ENCODE measurements around the gene GTF3C1.
"Not testable (repeated sequence)": the region's sequence is repeated elsewhere in the genome, so short reads cannot be mapped to it uniquely, and the experiment has no call there.

The GTF3C1 gene

DNA sequence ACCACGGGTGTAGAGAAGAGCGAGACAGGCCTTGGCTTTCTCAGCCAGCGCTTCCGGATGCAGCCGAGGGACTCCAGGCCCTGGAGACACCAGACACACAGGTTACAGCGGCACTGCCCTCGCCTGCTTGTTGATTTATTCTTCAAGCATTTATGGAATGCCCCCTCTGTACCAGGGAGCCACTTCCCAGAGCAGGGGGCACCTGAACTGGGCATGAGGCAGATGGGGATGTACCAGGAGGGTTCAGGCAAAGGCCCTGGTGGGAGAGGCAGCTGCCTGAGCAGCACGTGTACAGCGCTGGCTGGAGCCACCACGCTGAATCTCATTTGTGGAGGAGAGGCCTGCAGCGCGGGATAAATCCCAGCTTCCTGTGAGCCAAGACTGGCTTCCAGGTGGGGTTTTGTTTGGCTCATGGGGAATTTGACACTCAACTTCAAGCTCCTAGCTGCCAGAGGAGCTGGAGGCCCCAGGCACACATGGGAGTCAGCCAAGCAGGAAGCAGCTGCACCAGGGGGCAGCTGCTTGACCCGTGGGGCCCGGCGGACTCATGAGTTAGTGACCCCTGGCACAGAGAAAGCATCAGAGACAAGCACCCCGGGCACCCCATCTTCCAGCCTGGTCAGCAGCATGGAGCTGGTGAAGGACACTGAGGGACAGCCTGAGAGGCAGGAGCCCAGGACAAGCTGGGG lies 88.1 kb downstream of the GTF3C1 start:
- no peak for DNase-seq

GRCh38 chr16:27460663-27461482 lies 88.8 kb downstream of the GTF3C1 start:
- no peak for DNase-seq

GRCh38 chr16:27460213-27460612 lies 89.5 kb downstream of the GTF3C1 start:
- DNase-seq = no peak

DNA sequence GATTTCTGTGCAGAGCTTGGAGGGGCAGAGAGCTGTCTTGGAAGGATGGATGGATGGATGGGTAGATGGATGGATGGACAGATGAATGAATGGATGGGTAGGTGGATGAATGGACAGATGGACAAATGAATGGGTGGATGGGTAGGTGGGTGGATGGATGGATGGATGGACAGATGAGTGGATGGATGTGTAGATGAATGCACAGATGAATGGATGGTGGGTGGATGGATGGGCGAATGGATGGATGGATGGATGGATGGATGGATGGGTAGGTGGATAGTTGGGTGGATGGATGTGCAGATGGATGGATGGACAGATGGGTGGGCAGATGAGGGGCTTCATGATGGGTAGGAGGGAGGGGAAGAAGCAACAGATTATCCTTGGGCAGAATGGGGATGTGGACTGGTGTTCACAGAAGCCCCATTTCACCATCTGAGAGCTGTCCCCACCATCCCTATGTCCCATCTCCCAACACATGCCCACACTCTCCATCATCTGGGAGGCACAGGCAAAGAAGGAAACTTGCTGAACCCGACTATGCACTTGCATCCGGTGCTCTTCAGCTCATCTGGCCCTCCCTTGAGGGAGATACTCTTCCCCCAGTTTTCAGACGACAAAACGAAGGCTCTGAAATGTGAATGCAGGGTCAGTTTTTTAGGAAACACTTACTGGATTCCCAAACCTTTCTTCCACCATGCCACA lies 90.6 kb downstream of the GTF3C1 start:
- no peak for DNase-seq

GRCh38 chr16:27458258-27458657 lies 91.5 kb downstream of the GTF3C1 start:
- DNase-seq = peak; percentile 8

DNA sequence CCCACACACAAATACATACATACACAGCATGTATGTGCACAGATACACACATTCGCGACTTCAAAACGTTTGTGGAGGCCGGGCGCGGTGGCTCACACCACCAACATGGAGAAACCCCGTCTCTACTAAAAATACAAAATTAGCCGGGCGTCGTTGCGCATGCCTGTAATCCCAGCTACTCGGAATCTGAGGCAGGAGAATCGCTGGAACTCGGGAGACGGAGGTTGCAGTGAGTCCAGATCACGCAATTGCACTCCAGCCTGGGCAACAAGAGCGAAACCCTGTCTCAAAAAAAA lies 92.2 kb downstream of the GTF3C1 start:
- DNase-seq = not testable (repeated sequence)

DNA sequence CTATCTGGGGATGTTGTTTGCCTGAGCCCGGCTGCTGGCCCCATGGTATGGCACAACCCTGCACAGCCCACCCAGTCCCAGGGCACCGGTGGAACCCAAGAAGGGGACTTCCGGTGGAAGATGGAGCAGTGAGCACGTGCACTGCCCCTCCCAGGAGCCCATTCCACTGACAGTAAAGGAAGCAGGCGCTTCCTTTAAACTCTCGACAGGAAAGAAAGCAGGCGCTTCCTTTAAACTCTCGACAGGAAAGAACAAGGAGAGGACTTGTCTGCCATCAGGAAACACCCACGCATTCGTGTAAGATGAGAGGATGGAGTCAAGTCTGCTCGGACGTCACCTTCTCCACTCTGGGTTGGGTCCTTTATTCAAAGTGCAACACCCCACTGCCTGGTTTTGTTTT lies 94.0 kb downstream of the GTF3C1 start:
- no peak for DNase-seq

GRCh38 chr16:27453494-27453825 lies 96.3 kb downstream of the GTF3C1 start:
- DNase-seq = no peak

- no peak for DNase-seq
These were observed 96.9 kb downstream of the GTF3C1 start for GRCh38 chr16:27452569-27453493.

GRCh38 chr16:27450196-27450549 lies 99.5 kb downstream of the GTF3C1 start:
- DNase-seq = no peak

DNA sequence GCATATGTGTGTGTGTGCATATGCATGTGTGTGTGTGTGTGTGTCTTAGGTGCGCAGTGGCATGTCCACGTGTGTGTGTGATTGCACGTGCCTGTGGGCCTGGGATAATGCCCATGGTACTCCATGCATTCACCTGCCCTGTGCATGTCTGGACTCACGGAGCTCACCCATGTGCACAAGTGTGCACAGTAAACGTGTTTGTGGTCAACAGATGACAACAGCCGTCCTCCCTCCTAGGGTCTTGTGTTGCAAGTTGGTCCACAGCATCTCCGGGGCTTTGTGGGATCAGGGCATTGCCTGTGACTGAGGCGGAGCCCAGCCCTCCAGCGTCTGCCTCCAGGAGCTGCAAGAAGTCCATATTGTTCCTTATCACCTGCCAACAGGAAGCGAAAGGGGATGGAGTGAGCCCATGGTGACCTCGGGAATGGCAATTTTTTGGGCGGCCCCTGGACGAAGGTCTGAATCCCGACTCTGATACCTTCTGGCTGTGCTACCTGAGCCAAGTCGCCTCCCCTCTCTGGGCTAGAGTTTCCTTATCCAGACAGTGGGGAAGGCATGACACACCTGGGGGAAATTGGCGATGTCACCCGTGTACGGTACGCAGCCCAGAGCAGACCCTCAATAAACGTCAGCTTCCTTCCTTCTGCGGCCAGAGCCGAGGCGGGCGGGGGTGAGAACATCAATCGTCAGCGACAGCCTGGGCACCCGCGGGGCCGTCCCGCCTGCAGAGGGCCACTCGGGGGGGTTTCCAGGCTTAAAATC lies 100.1 kb downstream of the GTF3C1 start:
- no peak for DNase-seq

- DNase-seq = peak; percentile 52
These were observed 100.9 kb downstream of the GTF3C1 start for GRCh38 chr16:27448532-27449433.

GRCh38 chr16:27447301-27447700 lies 102.4 kb downstream of the GTF3C1 start:
- no peak for DNase-seq

DNA sequence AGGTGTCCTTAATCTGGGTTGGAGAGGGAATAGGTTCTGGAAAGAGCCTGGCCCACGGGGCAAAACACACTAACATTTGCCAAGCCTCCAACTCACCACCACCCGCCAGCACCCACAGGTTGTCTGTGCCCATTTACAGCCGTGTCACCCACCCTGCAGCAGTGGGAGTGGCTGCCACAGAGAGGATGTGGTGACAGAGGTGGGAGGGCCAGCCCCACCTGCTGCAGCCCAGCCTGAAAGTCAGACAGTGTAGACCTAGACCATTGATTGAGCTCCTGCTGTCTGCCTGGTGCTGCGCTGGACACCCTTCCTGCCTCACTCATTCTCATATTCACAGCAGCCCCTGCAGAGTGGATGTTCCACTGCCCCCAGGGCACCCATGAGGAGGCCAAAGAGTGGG lies 103.0 kb downstream of the GTF3C1 start:
- no peak for DNase-seq

DNA sequence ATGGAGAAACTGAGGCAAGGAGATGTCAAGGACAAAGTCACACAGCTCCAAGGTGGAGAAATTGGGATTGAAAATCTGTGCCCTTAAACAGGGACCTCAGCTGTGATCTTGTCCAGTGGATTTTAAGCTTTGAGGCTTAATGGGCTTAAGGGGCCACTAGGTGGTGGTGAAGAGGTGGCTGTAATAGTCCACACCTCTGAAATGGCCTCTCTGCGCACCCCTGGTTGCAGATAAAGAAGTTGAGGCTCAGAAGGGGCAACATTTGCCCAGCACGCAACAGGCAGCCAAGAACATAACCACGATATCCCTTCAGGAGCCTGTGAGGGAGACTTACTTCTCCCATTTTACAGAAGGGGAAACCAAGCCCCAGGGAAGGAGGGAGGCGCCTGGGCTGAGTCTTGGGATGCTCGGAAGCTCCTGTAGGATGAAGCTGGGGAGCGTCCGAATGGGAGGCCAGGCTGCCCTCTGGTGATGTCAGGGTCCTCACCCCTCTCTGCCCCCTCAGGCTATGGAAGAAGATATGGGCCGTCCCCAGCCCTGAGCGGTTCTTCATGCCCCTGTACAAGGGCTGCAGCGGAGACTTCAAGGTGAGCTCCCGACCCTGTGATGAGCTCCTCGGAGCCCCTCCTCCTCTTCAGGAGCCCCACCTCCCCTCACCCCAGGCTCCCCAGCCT lies 104.1 kb downstream of the GTF3C1 start:
- DNase-seq = no peak

- no peak for DNase-seq
These were observed 105.2 kb downstream of the GTF3C1 start for GRCh38 chr16:27444470-27444869.

DNA sequence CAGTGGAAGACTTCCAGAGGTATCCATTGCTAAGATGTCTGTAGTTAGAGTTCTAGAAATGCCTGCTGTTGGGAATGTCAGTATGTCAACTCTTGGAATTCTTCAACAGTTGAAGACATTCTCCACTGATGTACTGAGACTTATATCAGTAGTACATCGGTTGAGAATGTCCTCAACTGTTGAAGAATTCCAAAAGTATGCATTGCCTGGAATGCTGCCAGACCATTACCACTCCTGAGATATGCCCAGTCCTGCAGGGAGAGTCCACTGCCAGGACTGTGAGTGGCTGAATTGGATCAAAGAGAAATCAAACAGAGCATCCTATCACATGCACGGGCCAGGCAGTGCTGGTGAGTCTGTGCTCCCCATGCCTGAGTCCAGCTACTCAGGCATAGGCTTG lies 105.7 kb downstream of the GTF3C1 start:
- no peak for DNase-seq

DNA sequence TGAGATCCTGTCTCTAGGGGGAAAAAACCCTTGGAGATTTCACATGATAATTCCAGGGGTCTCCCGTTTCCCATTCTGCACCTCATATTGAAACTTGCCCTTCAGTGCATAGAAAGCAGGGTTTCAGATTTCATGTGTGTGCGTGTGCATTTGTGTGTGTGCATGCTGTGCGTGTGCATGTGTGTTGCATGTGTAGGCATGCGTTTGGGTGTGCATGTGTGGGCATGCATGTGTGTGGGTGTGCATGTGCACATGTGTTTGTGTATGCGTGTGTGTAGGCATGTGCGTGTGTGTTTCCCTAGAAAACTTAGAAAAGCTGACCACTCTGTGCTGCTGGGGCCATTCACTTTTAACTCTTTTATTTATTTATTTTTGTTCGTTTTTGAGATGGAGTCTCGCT lies 107.7 kb downstream of the GTF3C1 start:
- DNase-seq = no peak

- no peak for DNase-seq
These were observed 108.4 kb downstream of the GTF3C1 start for GRCh38 chr16:27441276-27441675.

- DNase-seq = no peak
These were observed 110.3 kb downstream of the GTF3C1 start for GRCh38 chr16:27439271-27440018.

Data from NCI-H1105 treated with DMSO at 0.1 percent for 48 hours (cell line).